Stimulated activated CD4-positive, alpha-beta T cell treated with anti-CD3 and anti-CD28 coated beads, Interleukin-2, amount 100 ng/mL, for 4 hours (primary cell): ENCODE data around the gene TRIM17.
"Not testable (repeated sequence)": the region's sequence is repeated elsewhere in the genome, so short reads cannot be mapped to it uniquely, and the experiment has no call there.

Experiments used
- DNase-seq: peaks from one replicate; pipeline ENCODE4 v3.0.0-alpha.2; 2020; ENCODE audit warnings: low read depth

TRIM17 gene

DNA sequence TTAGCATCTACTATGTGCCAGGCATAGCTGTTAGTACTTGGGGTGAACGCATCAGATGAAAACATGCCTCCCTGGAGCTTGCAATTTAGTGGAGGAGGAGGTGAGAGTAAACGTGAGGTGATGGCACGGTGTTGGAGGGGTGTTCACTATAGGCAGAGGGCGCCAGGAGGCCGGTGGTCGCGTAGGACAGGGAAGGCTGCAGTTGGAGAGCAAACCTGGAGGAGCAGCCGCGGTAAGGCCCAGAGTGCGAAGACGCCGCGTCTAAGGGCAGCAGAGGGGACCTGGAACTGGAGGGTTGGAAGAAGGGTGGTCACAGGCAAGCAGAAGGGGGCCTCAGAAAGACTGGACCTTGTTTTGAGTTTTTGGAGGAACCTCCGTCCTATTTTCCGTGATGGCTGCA, 30.2 kb upstream of the TRIM17 start:
- DNase-seq, result no peak

- DNase-seq, result no peak
These were observed 29.4 kb upstream of the TRIM17 start for GRCh38 chr1:228445843-228446650.

DNA sequence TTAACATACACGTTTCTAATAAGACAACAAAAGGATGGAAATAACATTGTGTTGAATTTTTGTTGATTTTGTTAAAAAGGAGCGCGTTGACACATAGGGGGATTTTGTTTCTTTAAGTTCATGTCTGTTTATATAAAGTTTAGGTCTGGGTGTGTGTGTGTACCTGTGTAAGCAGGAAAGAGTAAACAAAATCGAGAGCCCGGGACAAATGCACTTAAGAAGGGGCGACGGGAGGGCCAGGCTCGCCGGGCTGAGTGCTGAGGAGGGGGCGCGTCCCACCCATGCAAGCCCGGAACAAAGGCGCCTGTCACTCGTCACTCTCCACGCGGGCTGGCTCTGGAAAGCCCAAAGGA, 28.8 kb upstream of the TRIM17 start:
- no peak for DNase-seq

DNA sequence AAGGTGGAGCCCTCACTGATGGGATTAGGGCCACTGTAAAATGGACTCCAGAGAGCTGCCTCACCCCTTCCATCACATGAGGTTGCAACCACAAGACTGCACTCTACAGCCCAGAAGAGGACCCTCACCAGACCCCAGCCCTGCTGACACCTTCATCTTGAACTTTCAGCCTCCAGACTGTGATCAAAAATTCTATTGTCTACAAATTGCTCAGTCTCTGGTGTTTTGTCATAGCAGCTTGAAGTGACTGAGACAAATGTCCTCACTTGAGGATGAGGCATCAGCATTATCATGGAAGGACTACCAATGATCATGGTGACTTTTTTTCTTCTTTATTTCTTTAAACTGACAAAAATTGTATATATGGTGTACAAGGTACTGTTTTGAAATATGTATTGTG, 26.7 kb upstream of the TRIM17 start:
- DNase-seq, result no peak

DNA sequence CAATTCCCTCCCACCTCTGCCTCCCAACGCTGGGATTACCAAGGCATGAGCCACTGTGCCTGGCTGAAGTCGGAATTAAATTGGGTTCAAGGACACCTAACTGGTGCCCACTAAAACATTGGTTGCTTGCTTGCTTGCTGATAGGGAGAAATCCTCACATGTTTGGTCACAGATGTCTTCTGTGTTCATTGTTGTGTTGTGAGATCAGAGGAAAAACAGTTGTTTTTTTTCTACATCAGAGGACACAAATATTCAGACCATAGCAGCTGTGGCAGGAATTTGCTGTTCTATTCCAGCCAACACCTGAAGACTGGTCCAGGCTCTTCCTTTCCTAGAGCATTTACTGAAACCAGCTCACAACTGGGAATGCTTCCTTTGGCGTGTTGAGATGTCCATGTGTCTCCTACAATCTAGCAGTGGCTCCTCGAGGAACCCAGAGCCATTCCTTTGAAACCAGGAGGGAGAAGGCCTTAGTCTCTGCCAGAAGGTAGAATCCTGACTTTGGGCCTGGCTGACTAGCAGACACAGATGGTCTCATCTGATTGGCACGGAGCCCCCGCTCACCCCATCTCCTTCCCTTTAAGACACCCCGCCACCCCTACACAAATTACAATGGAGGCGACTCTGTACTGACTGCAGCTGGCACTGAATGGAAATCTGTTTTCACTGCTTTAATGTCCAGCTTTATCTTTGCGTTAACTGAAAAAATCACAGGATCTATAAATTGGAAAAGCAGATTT, 24.3 kb upstream of the TRIM17 start:
- no peak for DNase-seq

- no peak for DNase-seq
These were observed 21.6 kb upstream of the TRIM17 start for GRCh38 chr1:228438266-228438665.

GRCh38 chr1:228437424-228437962, 20.8 kb upstream of the TRIM17 start:
- DNase-seq, result no peak

- DNase-seq, result no peak
These were observed 18.0 kb upstream of the TRIM17 start for GRCh38 chr1:228434689-228435088.

GRCh38 chr1:228433337-228434053, 16.8 kb upstream of the TRIM17 start:
- DNase-seq, result not testable (repeated sequence)

- no peak for DNase-seq
These were observed 13.6 kb upstream of the TRIM17 start for GRCh38 chr1:228430243-228430642.

DNA sequence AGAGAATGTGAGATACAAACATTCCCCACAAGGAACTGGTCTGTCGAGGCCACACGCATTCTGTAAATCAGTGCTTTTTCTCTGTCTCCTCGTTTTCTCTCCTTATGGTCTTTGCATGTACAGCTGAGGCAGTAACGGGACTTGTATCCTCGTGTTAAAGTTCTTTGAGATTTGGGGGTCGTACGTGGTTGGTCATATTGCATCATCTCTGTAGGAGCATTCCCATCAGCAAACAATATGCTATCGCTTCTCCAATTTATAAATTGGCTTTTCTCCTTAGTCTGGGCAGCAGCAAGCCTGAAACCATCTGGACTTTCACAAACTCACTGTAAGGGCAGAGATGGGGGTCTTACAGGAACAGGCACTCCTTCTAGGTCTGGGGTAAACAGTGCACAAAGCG, 13.0 kb upstream of the TRIM17 start:
- no peak for DNase-seq

GRCh38 chr1:228429007-228429406, 12.3 kb upstream of the TRIM17 start:
- DNase-seq, result no peak

DNA sequence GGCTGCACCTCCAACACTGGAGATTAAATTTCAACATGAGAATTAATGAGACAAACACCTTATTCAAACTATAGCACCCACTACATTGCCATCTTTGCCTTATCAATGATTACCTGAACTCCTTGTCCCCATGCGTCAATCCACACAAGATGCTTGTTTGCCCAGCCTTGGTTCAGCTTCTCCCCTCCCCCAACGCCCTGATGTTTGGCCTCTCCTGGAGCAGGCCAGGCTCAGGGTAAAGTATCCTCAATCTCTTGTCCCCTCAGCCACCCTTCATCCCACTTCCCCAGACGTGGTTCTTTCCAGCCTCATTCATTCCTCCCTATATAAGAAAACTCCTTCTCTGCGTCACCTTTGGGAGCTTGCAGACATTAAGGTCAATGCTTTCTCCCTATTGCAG, 11.8 kb upstream of the TRIM17 start:
- DNase-seq, result no peak

DNA sequence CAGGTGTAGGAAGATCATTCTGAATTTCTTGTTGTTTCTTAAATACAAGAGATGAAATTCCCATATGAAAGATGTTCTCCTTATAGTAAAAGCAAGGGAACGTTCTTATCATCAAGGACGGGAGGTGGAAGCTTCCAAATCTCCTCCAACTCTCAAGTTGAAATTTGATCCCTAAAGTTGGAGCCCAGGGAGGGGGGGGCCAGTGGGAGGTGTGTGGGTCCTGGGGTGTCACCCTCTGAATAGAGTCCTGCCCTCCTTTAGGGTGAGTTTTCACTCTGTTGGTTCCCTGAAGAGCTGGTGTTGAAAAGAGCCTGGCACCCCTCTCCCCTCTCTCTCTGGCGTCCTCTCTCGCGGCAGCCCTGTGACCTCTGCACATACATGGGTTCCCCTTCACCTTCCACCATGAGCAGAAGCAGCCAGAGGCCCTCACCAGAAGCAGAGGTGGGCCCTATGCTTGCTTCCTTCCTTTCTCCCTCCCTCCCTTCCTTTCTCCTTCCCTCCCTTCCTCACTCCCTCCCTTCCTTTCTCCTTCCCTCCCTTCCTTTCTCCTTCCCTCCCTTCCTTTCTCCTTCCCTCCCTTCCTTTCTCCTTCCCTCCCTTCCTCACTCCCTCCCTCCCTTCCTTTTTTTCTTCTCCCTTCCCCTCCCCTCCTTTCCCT, 10.0 kb upstream of the TRIM17 start:
- DNase-seq, result no peak

- no peak for DNase-seq
These were observed 8.3 kb upstream of the TRIM17 start for GRCh38 chr1:228424685-228425660.

GRCh38 chr1:228423404-228424053, 6.9 kb upstream of the TRIM17 start:
- no peak for DNase-seq

GRCh38 chr1:228420968-228421826, 4.5 kb upstream of the TRIM17 start:
- DNase-seq, result no peak

DNA sequence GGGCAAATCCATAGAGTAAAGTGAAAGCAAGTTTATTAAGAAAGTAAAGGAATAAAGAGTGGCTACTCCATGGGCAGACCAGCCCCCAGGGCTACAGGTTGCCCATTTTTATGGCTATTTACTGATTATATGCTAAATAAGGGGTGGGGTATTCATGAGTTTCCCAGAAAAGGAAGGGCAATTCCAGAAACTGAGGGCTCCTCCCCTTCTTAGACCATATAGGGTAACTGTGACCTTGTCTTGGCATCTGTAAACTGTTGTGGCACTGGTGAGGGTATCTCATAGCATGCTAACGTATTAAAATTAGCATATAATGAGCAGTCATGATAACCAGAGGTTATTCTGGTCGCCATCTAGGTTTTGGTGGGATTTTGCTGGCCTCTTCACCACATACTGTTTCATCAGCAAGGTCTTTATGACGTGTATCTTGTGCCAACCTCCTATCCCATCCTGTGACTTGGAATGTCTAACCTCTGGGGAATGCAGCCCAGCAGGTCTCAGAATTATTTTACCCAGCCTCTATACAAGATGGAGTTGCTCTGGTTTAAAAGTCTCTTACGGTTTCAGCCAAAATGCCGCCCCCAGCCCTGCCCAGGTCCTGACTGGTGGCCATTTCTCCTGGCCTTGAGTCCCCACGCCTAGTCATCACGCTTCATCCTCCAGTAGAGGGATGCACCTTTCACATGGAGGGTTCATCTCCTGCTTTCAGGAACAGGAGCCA, 982 bp upstream of the TRIM17 start:
- no peak for DNase-seq

DNA sequence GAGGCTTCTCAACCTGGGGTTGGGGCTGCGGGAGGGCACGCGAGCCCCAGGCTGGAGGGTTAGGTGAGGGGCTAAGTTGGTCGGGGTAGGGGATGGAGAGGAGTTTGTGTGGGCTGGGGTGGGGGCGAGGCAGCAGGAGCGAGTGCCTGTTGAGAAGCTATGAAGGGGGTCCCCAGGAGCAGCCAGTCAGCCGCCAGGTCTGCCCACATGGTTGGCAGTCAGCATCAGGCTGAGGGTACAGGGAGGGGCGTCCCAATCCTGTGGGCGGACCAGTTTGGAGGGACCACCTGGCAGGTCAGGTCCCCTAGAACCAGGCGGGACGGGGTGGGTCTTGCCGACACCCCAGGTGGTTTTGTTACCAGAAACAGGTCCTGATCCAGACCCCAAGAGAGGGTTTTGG, 400 bp upstream of the TRIM17 start:
- no peak for DNase-seq
